ENCODE data around the gene SPEN.
"Not testable (repeated sequence)": the region's sequence is repeated elsewhere in the genome, so short reads cannot be mapped to it uniquely, and the experiment has no call there.

Gene SPEN, protein sequence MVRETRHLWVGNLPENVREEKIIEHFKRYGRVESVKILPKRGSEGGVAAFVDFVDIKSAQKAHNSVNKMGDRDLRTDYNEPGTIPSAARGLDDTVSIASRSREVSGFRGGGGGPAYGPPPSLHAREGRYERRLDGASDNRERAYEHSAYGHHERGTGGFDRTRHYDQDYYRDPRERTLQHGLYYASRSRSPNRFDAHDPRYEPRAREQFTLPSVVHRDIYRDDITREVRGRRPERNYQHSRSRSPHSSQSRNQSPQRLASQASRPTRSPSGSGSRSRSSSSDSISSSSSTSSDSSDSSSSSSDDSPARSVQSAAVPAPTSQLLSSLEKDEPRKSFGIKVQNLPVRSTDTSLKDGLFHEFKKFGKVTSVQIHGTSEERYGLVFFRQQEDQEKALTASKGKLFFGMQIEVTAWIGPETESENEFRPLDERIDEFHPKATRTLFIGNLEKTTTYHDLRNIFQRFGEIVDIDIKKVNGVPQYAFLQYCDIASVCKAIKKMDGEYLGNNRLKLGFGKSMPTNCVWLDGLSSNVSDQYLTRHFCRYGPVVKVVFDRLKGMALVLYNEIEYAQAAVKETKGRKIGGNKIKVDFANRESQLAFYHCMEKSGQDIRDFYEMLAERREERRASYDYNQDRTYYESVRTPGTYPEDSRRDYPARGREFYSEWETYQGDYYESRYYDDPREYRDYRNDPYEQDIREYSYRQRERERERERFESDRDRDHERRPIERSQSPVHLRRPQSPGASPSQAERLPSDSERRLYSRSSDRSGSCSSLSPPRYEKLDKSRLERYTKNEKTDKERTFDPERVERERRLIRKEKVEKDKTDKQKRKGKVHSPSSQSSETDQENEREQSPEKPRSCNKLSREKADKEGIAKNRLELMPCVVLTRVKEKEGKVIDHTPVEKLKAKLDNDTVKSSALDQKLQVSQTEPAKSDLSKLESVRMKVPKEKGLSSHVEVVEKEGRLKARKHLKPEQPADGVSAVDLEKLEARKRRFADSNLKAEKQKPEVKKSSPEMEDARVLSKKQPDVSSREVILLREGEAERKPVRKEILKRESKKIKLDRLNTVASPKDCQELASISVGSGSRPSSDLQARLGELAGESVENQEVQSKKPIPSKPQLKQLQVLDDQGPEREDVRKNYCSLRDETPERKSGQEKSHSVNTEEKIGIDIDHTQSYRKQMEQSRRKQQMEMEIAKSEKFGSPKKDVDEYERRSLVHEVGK (N-terminal part only)

DNA sequence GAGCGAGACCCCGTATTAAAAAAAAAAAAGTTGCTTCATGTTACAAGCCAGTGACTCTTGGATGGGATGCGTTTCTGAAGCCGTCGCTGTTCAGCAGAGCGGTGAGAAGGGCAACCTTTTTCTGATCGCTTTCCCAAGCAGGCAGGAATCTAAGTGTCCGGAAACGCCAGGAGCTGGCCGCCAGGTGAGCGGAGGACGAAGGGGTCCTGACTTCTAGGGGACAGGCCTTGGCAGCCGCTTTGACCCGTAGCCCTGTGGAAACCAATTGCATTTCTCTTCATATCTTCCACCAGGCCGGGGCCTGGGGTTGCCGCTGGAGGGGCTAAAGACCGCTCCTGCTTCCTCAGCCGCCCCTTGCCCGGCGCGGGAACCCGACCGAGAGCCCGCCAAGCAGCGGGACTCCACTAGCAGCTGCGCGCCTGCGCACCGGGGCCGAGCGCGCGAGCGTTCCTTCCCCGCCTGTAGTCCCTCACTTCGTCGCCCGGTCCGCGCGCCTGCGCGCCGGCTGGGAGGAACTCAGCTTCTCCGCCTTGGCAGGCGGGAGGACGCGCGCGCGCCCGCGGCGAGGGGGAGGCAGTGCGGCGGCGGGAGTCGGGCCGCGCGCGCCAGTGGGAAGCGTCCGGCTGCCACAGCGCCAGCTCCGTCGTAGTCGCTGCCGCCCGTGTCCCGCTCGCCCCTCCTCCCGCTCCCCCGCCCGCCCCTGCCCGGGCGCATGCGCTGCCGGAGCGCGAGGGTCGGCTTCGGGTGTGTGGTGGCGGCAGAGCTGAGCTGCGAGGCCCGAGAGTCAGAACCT lies at the start of gene SPEN:
Gene SPEN, plus strand, starts transcription at position 608 of the 793 bp plus-strand sequence. CDS start 361 bp downstream, outside the sequence.
- peak; percentile 93 for DNase-seq (ENCODE audit: low read depth)

DNA sequence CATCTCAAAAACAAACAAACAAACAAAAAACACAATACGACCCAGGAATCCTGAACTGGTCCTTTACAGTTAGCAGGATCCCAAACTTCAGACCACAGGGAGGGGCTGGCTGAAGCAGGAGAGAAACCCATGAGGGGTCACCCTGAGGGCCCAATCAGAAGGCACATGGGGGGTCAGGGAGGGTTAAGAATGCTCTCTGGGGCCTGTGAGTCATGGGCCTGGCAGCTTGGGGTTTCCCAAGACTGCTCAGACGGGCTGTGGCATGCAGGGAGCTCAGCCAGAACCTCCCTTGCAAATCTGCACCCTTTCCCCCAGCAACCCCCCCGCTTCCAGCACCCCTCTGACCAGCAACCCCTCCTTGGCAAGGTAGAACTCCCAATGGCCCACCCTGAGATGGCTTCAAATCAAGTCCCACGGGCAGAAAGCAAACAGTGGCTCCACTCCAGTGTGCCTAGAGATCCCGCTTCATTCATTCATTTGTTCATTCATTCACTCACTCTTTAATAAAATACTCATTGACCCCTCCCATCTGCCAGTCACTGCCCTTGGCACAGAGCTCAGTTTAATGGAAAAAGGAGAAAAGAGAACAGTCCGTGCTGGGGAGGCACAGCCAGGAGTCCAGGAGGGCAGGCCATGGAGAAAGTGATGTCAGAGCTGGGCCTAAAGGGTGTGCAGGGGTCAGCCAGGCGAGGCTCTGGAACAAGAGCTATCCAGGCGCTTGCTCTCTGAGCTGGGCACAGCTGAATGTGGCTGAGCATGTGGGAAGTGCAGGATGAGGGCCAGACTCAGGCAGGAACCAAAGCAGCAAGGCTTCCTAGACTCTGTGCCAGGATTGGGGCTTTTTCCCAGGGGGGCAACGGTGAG lies 48.3 kb upstream of the SPEN start:
- DNase-seq (ENCODE audit: low read depth), result peak; percentile 96

DNA sequence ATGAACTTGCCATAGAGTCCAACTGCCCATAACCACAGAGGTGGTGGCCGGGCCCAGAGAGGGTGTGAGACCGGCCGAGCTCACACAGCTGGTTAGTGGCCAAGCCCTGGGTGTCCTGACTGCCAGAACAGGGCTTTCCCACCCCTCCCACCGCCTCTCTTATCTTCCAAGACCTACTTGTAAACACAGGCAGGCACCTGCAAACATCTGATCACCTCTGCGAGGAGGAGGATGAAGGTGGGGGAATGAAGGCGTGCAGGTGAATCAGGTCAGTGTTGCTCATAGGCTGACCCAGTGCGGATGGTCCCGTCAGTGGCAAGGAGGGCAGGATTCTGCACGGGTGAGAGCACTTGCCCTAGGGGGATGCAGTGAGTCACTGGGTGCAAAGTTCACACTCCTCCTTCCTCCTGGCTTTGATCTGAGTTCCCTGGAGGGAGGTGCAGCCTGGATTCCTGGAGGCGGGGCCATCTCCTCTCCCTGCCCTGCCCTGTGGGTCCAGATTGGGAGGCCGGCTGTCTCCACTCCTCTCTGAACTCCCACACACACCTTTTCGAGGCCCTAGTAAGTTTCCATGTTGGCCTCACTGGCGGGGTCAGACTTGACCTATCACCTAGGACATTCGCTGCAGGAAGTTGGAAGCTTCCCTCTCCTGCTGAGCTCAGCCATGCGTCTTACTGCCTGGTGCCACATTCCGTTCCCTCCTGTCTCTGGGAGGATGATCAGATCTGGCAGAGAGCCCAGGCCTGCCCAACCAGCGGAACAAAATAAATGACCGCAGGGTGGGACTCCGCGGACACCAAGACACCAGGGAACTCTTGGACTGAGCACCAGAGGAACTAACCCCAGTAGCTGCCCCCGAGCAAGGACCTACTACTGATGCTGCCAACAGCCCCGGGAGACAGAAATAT lies 47.3 kb upstream of the SPEN start:
- peak; percentile 53 for DNase-seq (ENCODE audit: low read depth)

- peak; percentile 50 for DNase-seq (ENCODE audit: low read depth)
Measured at GRCh38 chr1:15802234-15802965, 45.1 kb upstream of the SPEN start.

DNA sequence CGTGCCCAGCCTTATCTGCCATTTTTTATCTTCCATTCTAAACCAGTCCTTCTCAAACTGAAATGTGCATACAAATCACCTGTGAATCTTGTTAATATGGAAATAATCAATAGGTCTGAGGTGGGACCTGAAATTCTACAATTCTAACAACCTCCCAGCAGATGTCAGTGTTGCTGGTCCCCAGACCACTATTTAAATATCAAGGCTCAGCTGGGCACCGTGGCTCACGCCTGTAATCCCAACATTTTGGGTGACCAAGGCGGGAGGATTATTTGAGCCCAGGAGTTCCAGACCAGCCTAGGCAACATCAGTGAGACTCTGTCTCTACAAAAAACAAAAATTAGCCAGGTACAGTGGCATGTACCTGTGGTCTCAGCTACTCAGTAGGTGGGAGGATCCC lies 44.1 kb upstream of the SPEN start:
- no peak for DNase-seq (ENCODE audit: low read depth)

- DNase-seq (ENCODE audit: low read depth), result no peak
Measured at GRCh38 chr1:15804060-15804459, 43.4 kb upstream of the SPEN start.

DNA sequence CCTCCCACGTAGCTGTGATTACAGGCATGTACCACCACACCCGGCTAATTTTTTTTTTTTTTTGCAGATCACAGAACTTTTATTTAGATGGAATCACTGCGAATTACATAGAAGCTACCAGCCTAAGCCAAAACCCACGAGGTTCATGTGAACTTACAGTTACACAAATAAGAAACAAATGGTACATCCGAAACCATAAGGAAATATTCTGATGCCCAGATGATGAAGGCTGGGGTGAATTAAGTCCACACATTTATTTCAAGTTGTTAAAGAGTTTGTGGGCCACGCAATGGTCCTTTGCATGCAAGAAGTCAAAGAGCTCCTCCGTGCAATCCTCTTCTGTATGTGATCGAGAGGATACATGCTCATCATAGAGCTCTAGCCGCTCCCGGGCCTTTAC lies 40.4 kb upstream of the SPEN start:
- no peak for DNase-seq (ENCODE audit: low read depth)

DNA sequence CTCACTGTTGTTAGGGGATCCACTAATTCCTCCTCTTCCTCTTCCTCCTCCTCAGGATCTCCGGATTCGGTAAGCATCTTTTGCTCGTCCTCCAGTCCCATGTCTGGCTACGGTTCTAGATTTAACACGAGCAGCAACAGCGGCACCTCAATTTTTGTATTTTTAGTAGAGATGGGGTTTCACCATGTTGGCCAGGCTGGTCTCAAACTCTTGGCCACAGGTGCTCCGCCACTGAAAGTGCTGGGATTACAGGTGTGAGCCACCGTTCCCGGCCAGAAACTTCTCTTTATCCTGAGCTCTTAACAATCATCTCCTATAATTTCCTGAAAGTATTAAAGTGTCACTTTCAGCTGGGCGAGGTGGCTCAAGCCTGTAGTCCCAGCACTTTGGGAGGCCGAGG lies 40.0 kb upstream of the SPEN start, which contains the start of gene UQCRHL:
Gene UQCRHL, minus strand, starts transcription at position 101 of the 400 bp plus-strand sequence. Its CDS starts 0 bp downstream, at position 101.
- DNase-seq (ENCODE audit: low read depth), result not testable (repeated sequence)

DNA sequence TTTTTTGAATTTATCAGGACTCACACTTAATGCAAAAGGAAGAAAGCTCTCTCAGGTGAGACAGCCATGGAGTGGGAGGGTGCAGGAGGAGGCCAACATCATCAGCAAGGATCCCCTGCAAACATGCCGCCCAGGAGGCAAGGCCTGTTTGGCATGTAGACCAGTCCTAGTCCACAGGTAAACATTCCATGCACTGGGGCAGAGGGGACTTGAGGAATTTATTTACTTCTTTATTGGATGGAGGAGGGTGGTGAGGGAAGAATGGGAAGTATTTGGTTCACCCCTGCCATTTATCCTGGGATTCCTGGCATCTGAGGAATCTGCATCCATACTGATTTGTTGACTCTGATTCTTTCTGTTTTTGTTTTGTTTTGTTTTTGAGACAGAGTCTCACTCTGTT lies 38.6 kb upstream of the SPEN start:
- DNase-seq (ENCODE audit: low read depth), result no peak

DNA sequence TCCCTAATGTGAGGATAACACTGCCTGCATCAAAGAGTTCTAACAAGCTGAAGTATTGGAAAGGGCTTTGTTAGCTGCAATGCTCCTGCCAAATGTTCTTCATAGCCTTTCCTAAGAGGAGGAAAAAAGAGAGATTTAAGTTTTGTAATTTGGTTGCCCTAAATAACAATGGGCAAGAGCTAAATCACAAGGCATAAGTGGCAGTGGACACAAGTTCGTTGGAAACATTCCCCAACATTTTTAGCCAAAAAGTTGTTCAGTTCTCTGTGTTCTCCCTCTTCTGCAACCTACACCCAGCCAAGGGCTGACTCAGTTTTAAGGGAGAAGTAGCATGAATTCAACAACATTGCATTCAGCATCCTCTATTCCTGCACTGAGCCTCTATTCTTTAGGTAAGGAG lies 37.4 kb upstream of the SPEN start:
- DNase-seq (ENCODE audit: low read depth), result no peak

DNA sequence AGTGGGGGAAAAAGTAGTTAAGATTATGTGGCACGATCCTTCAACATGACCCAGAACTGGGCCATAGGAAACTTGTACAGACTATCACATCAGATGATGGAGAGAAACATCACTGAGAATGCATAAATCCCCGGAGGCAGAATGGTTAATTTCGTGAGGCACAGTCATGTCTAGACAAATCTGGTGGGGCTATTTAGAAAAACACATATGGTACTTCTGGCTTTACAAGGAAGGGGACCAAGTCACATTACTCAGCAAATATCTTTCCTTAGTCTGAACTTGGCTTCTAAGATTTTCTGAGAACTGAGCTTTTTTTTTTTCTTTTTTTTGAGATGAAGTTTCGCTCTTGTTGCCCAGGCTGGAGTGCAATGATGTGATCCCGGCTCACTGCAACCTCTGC lies 30.8 kb upstream of the SPEN start:
- no peak for DNase-seq (ENCODE audit: low read depth)

- DNase-seq (ENCODE audit: low read depth), result peak; percentile 65
Measured at GRCh38 chr1:15820478-15820877, 27.0 kb upstream of the SPEN start.

- peak; percentile 64 for DNase-seq (ENCODE audit: low read depth)
Measured at GRCh38 chr1:15825800-15826199, 21.7 kb upstream of the SPEN start.

GRCh38 chr1:15826810-15827507 lies 20.5 kb upstream of the SPEN start:
- DNase-seq (ENCODE audit: low read depth), result no peak

GRCh38 chr1:15827567-15827966 lies 19.9 kb upstream of the SPEN start:
- DNase-seq (ENCODE audit: low read depth), result not testable (repeated sequence)

GRCh38 chr1:15828931-15829330 lies 18.6 kb upstream of the SPEN start:
- DNase-seq (ENCODE audit: low read depth), result not testable (repeated sequence)

GRCh38 chr1:15830258-15830657 lies 17.2 kb upstream of the SPEN start:
- DNase-seq (ENCODE audit: low read depth), result no peak

Data from amniotic epithelial cell (primary cell).